GM19397 (cell line): Measurements from ENCODE around the gene CCL23.

Source experiments
- ATAC-seq: cut with Tn5 transposase; IDR thresholded peaks from one replicate; pipeline ENCODE4 v1.9.1; 2021; ENCODE audit warnings: mild to moderate bottlenecking, moderate library complexity; ENCODE audit not compliant: unreplicated experiment

CCL23 gene

GRCh38 chr17:35972066-35972465, 45.7 kb downstream of the CCL23 start:
- no peak for ATAC-seq

- ATAC-seq = no peak
Observed at GRCh38 chr17:35969558-35970380, 48.0 kb downstream of the CCL23 start.

- no peak for ATAC-seq
Observed at GRCh38 chr17:35968520-35969054, 49.2 kb downstream of the CCL23 start.

- no peak for ATAC-seq
Observed at GRCh38 chr17:35965272-35965671, 52.5 kb downstream of the CCL23 start.

GRCh38 chr17:35963663-35964062, 54.1 kb downstream of the CCL23 start:
- ATAC-seq = no peak
